Activated naive CD4-positive, alpha-beta T cell treated with anti-CD3 and anti-CD28 coated beads, Interleukin-2, amount 50 U/mL, for 16 hours (primary cell): ENCODE measurements around the gene SOAT2.

ENCODE experiments used
- DNase-seq: peaks from one replicate; pipeline ENCODE4 v3.0.0-alpha.2; 2020

SOAT2 gene

DNA sequence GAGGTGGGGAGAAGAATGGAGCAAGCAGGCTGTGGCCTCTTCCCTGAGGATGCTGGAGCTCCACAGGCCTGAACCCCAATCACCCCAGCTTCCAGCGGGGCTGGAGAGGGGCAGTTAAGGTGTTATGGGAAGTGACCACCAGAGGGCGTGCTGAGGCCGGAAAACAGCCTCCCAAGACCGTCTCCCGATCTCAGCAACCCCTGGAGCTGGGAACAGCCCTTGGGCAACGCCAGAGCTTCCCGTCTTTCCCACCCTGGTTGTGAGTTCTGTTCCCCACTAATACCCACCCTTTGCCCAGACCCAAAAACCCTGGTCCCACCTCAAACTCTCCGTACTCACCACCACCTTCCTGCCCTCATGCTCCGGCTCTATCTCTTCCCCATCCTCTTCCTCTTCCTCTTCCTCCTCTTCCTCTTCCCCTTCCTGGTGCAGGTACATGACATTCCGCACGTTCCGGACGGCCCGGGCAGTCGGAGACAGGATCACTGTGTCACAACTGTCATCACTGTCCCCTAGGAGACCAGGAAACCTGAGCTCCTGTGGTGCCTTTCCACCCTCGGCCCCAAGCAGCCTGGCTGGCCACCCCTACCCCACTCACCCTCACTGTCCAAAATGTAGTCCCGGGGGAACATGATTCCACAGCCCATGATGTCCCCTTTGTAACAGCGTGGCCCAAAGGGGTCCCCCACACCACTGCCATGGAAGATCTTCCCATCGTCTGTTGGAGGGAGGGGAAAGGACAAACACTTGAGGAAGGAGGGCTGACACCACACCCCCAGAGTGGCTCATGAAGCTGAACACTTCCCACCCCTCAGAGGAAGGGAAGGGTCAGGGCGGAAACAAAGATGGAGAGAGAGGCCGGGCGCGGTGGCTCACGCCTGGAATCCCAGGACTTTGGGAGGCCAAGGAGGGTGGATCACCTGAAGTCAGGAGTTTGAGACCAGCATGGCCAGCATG lies 37.0 kb upstream of the SOAT2 start:
- DNase-seq, result peak; percentile 62

- no peak for DNase-seq
Measured at GRCh38 chr12:53067074-53067992, 36.0 kb upstream of the SOAT2 start.

GRCh38 chr12:53067993-53068770 lies 35.1 kb upstream of the SOAT2 start:
- no peak for DNase-seq

GRCh38 chr12:53068811-53069585 lies 34.3 kb upstream of the SOAT2 start:
- no peak for DNase-seq

GRCh38 chr12:53069621-53070410 lies 33.5 kb upstream of the SOAT2 start:
- DNase-seq, result no peak

DNA sequence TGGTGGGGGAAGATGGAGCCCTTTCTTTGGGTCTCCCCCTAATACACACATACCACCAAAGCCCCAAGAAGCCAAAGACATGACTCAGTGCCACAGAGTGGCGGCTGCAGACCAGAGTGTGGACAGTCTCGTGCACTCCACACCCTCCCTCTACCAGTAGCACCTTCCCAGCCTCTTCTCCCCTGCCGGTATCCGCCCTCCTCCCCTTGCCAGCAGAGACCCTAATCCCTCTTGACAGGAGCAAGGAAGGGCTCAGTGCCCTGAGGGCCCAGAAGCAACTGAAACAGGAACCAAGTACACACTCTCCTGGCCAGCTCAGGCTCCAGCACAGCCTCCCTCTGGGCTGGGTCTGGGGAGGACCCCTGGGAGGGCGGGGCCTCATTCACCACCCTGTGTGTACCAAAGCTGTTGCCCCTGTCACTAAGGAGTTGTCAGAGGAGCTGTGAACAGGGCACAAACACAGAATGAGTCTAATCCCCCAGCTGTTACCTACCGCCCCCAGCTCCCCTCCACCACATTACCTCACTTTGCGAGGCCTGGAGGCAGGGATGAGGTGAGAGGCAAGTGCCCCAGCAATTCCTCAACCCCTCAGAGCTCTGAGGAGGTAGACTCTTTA lies 32.3 kb upstream of the SOAT2 start:
- no peak for DNase-seq

- DNase-seq, result no peak
Measured at GRCh38 chr12:53071591-53072551, 31.4 kb upstream of the SOAT2 start.

GRCh38 chr12:53073881-53074280 lies 29.4 kb upstream of the SOAT2 start:
- no peak for DNase-seq

DNA sequence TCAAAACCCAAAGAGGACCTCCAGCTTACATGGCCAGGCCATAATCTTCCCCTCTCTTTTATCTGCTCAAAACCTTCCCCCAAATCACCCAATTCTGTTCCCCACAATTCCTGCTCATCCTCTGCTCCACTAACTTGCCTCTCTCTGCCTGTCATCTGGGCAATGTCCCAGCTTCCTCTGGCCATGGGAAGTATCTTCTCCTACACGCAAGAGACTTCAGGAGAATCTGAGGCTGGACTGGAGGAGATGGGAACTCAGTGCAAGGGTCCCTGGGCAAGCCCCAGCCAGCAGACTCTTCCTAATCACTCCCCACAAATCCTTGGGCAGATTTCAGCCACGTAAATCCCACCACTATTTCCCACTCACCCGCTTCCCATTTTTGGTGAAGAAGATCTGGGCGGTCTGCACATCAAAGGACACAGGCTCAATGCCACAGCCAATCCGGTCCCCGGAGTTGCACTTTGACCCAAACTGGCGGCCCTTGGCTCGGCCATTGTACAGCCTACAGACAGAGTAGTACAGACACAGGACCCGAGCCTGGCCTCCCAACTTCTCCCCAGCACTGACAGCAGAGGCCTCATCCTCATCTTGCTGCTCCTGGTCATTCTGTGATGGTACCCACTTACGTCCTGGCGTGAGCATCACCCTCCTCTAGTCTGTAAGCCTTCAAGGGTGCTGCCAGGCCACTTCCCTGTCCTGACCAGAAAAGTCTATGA lies 28.8 kb upstream of the SOAT2 start:
- no peak for DNase-seq

GRCh38 chr12:53074999-53075370 lies 28.3 kb upstream of the SOAT2 start:
- no peak for DNase-seq

GRCh38 chr12:53076461-53076860 lies 26.8 kb upstream of the SOAT2 start:
- no peak for DNase-seq

DNA sequence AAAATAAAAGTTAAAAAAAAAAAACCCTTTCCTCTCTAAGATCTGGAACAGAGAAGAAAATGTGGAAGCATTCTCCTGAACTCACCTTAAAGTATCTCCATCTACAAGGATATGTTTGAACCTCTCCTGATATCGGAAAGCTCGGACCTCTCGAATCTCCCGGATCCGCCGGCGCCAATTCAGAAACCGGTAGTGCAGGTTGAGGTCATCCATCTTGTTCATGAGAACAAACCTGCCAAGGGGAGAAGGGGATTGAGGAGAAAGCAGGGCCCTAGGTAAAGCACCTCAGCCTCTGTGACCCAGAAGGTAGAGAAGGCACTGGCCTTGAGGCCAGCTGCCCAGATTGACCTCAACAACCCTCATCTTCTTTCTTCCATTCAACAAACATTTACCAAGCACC lies 26.3 kb upstream of the SOAT2 start:
- no peak for DNase-seq

DNA sequence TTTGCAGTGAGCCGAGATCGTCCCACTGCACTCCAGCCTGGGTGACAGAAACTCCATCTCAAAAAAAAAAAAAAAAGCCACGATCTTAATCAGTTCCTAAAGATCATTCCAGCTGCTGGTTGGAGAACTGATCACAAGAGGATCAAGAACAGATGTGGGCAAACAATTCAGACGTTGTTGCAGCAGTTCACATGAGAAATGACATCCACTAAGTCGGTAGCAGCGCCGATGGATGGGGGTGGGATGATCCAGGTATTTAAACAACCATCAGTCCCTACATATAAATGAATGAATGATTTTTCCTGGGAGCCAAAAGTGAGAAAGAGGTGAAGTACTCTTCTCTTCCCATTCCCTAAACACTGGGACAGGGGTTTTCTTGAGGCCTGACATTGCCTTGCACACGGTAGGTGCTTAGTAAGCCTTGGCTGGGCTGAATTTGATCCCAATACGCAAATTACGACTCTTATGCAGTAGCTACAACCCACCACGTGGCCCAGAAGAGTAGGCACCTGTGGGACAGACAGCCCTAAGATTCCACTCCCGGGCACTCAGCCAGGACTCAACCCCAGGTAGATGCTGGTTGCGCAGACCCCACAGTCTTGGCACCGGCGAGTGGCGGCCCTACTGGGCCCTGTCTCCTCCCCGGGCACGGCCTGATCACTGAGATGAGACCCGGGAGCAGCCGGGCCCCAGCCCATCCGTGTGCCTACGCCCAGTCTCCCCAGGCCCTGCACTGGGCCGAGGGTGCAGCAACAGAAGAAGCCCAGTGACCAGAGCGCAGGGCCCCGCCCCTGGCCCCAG lies 24.7 kb upstream of the SOAT2 start:
- DNase-seq, result peak; percentile 57

DNA sequence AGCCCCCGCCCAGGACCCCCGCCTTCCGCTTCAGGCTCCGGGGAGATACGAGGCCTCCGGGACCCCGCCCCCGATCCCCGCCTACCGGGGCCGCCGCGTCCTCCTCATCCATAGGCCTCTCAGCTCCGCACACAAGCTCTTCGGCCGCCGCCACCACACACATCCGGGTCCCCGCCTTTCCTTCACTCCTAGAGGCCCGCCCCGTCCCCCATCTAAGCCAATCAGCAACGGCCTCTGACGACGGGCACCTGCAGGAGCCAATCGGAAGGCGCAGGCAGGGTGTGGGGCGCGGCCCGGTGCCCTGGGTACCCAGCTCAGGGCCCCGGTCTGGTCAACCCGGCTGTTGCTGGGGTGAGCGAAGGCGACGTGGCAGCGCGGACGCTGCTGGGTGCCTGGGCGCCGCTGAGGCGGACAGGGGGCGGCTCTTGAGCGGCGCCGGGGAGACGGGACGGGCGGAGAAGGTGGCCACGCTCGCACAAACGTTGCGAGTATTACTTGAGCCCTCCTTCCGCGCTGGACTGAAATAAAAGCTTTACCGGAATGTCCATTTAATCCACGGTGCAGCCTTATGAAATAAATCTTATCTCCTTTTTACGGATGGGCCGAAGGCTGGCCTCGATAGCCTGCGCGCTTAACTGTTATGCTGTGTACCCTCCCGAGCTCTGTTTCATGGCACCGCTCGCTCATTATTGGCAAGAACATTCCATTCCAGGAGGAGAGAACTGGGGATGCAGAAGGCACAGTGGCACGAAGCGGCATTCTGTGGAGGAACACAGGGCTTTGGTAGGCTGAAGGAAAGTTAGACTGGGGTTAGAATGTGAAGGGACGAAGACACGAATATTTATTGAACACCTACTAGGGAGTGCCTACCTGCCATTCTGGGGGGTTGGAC lies 23.8 kb upstream of the SOAT2 start, which contains the start of gene SPRYD3:
SPRYD3 (minus strand) TSS at position 165 of the 892 bp plus-strand sequence; CDS start at position 108, 57 bp downstream.
- peak; percentile 94 for DNase-seq

GRCh38 chr12:53082637-53083175 lies 20.6 kb upstream of the SOAT2 start:
- no peak for DNase-seq

DNA sequence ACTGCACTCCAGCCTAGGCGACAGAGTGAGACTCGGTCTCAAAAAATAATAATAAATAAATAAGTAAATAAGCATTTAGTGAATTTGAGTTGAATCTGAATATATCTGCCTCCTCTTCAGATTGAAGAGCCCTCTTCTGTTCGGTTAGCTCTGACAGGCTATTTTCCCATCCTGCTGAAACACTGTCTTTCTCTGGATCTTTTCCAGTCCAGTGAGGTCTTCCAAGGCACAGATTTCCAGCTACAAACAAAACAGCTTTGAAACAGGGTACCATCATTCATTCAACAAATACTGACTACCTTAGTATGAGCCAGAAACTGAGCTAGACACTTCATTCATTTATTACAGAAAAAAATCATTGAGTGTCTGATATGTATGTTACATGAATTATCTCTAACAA lies 16.9 kb upstream of the SOAT2 start:
- DNase-seq, result no peak
